DMS53 treated with DMSO at 0.1 percent for 48 hours (cell line): ENCODE results near the gene TNFRSF8.

Experiments used
- DNase-seq: peaks from one replicate; lab custom pipeline; 2025; ENCODE audit not compliant: unreplicated experiment; lab: John Stamatoyannopoulos, UW

TNFRSF8 gene

GRCh38 chr1:12140515-12141162, 77.5 kb downstream of the TNFRSF8 start:
- no peak for DNase-seq

DNA sequence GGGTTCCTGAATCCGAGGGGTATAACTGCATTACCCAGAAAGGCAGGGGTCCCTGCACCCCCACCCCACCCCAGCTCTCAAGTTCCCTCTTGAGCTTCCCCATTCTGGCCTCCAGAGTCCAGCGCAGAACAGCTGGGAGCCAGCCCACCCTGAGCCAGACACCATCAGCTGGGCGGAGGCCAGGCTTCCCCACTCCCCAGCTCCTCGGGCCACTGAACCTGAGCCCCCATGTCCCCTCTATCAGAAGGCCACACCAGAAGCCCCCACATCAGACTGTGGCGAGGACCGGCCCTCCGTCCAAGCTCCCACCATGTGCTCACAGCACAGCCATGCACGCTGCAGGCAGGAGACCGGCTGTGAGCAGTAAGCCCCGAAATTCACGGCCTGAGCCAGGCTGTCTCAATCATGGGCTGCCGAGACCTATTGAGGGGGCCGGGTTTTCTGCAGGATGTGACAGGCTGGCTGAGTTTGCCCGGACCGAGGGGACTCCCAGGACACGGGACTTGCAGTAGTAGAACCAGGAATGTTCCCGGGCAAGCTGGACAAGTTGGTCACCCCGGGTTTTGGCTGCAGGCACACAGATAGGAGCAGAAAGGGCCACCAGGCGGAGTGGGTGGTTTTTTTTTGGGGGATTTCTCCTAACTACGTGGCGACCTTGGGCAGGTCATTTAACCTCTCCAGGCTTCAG, 78.2 kb downstream of the TNFRSF8 start:
- no peak for DNase-seq

- no peak for DNase-seq
Observed at GRCh38 chr1:12142141-12142823, 79.2 kb downstream of the TNFRSF8 start.

DNA sequence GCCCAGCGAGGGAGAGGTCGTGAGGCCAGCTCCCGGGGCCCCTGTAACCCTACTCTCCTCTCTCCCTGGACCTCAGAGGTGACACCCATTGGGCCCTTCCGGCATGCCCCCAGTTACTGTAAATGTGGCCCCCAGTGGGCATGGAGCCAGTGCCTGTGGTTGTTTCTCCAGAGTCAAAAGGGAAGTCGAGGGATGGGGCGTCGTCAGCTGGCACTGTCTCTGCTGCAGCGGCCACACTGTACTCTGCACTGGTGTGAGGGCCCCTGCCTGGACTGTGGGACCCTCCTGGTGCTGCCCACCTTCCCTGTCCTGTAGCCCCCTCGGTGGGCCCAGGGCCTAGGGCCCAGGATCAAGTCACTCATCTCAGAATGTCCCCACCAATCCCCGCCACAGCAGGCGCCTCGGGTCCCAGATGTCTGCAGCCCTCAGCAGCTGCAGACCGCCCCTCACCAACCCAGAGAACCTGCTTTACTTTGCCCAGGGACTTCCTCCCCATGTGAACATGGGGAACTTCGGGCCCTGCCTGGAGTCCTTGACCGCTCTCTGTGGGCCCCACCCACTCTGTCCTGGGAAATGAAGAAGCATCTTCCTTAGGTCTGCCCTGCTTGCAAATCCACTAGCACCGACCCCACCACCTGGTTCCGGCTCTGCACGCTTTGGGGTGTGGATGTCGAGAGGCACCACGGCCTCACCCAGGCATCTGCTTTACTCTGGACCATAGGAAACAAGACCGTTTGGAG, 80.0 kb downstream of the TNFRSF8 start:
- no peak for DNase-seq

DNA sequence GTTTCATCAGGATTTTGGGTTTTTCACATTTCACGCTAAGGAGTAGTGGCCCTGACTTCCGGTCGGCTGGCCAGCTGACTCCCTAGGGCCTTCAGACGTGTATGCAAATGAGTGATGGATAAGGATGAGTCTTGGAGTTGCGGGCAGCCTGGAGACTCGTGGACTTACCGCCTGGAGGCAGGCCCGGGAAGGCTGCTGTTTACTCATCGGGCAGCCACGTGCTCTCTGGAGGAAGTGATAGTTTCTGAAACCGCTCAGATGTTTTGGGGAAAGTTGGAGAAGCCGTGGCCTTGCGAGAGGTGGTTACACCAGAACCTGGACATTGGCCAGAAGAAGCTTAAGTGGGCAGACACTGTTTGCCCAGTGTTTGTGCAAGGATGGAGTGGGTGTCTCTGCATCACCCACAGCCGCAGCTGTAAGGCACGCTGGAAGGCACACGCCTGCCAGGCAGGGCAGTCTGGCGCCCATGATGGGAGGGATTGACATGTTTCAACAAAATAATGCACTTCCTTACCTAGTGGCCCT, 80.6 kb downstream of the TNFRSF8 start:
- DNase-seq, result no peak

DNA sequence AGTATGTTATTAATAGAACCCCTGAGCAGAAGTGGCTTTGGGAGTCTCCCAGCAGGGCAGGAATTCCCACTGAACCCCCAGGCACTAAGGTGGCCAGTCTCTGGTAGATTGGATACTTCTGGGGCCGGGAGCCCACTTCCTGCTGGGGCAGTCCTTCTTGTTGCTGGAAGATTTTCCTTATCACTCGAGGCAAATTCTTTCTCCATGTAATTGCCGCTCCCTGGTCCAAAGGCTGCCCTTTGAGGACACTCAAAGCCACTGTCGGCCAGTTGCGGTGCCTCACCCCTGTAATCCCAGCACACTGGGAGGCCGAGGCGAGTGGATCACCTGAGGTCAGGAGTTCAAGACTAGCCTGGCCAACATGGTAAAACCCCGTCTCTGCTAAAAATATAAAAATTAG, 81.1 kb downstream of the TNFRSF8 start:
- DNase-seq, result no peak

DNA sequence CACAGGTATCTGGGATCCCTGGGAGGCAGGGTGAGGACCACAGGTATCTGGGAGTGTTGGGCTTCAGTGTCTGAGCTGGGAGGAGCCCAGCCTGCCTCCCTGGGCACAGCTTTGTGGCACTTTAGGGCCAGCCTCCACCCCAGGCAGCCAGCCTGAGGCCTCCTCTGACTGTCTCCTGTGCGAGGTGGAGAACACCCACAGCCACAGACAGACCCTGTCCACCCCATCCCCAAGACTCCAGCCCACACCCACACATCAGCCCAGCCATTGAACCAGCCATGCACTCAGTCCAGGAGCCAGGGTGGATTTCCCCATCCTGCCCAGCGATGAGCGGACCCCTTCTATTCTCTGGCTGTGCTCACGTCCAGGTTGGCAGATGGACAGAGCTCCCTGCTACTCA, 81.9 kb downstream of the TNFRSF8 start:
- no peak for DNase-seq

GRCh38 chr1:12145616-12146342, 82.7 kb downstream of the TNFRSF8 start:
- no peak for DNase-seq

DNA sequence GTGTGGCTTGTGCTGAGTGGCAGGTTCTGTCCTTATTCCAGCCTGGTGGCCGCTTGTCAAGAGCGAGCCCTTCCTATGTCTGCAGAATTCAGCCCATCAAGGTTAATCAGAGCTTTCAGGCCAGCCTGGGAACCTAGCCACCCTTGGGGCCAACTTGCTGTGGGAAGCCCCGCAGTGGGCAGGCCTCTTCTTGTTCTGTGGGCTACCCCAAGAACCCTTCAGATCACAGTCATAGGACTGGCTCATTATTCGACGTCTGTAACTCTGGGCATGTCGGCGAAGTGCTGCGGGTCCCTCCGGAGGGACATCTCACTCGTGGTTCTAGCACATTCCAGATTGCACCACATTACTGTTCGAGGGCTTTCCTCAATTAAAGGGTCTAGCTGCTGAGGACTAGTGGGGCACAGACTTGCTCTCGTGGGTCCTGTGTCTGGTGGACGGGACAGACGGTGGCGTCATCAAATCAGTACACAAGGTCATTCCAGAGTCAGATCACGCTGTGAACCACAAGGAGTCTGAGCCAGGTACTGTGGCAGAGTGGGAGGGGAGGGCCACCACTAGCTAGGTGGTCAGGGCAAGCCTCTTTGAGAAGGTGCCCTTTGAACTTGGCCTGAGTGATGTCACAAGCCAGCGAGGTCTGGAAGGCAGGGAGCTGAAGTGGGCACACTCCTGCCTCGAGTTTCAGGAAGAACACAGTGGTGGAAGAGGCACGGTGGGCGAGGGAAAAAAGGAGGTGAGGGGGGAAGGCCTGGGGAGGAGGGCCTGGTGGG, 83.4 kb downstream of the TNFRSF8 start:
- DNase-seq, result no peak

GRCh38 chr1:12147201-12147701, 84.1 kb downstream of the TNFRSF8 start:
- no peak for DNase-seq

GRCh38 chr1:12148160-12148957, 85.3 kb downstream of the TNFRSF8 start:
- DNase-seq, result no peak

DNA sequence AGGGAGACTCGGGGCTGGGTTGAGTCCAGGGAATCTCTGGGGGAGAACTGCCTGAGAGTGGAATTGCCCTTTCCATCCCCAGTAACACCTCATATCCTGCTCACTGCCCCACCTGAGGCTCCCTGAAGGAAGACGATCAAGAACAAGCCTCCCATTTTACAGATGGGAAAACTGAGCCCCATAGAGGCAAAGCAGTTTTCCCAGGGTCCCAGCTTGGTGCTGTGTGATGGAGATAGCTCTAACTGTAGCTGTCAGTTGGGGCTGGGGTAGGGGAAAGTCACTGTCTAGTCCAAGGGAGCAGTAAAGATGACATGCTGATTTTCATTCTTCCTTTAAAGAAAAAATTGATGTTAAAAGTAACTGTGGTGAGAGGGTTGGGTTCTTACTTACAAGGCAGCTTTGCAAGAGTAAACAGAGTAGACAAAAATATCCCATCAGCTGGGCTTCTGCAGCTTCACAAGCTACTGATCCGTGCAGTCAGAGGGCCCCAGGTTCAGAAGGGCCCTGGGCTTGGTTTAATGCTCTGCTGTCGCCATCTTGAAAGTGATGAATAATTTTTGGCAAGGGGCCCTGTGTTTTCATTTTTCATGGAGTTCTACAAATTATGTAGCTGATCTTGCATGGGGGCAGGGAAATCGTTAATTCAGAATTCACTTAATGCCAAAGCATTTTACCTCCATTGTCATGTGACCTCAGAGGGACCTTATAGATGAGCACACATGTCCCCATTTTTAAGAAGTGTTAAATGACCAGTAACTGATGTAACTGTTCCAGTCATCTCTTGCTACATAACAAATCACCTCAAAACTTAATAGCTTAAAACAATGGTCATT, 86.1 kb downstream of the TNFRSF8 start:
- no peak for DNase-seq

GRCh38 chr1:12149791-12150175, 86.7 kb downstream of the TNFRSF8 start:
- no peak for DNase-seq

DNA sequence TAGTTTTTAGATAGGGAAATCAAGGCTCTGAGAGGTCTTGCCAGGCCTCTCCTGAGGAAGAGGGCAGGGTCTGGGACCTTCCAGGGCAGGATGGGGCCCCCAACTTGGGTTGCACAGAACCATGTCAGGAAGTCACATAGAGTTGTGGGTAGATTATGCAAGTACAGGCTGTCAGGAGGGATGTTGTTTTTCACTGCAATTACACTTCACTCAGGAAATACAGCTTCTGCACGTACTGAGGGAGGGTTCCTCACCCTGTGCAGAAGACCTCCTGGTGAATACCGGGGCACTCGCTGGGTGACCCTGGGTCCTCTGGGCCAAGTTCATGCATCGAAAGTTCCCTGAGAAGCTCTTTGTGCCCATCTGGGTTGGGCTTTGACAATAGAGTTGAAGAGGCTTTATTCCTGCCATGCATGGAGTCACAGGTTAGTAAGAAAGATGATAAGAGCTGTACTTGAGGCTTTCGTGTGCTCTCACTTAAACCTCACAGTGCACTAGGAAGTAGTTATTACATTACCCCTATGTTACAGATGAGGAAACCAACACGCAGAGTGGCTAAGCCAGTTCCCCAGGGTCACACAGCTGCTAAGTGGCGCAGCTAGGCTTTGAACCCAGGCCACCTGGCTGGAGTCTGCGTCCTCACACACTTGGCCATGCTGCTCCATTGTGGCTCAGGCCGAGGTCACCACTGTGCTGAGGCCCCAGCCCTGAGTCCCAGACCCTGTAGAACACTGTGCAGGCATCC, 87.5 kb downstream of the TNFRSF8 start:
- no peak for DNase-seq

DNA sequence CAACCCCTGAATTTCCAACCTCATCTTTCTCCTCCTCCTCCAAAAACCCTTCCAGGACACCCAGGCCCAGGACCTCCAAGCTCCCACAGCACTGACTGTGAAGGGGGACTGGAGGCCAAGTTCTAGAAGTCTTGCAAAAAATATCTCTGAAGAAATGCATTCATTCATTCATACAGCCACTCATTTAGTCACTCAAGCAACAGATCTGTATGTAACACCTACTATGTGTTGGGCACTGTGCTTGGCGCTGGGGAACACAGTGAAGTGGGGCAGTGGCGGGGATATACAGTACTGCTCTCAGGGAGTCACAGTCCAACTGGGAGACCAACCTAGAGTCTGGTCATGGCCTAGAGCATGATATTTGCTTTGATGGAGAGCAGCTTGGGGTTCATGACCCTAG, 88.4 kb downstream of the TNFRSF8 start:
- DNase-seq, result no peak

GRCh38 chr1:12152113-12152891, 89.2 kb downstream of the TNFRSF8 start:
- no peak for DNase-seq
